CD4-positive, alpha-beta T cell treated with Interleukin-6 for 4 hours (primary cell): ENCODE results near the gene LCOR.
"Not testable (repeated sequence)": the region's sequence is repeated elsewhere in the genome, so short reads cannot be mapped to it uniquely, and the experiment has no call there.

Source experiments
- DNase-seq: peaks from one replicate; pipeline ENCODE4 v3.0.0-alpha.2; 2020; ENCODE audit warnings: mixed read lengths

The LCOR gene

DNA sequence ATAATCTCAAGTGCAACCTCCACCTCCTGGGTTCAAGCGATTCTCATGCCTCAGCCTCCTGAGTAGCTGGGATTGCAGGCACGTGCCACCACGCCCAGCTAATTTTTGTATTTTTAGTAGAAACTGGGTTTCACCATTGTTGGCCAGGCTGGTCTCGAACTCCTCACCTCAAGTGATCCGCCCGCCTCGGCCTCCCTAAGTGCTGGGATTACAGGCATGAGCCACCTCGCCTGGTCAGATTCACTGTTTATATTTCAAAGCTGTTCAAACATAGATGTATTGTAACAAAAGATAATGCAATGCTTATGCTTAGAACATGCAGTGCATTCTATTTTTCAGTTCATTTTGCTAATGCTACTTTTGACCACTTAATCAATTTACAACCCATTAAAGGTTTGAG, 111.1 kb downstream of the LCOR start:
- DNase-seq = not testable (repeated sequence)

DNA sequence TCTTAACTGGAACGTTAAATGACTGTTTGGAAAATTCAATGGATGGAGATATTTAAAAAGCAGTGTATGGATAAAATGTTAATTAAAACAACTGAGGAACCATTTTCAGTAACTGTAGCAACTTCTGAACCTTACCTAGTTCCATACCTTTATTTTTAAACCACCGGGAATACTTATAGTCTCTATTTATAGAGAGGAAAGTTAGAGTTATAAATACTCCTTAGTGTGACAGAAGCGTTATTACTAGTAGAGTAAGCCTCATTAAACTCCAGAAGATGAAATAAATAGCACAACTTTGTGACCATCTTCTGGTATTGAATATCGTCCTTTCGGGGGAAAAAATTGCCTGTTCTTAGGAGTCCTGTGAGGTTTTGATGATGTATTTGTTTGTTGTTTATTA, 114.9 kb downstream of the LCOR start:
- no peak for DNase-seq

DNA sequence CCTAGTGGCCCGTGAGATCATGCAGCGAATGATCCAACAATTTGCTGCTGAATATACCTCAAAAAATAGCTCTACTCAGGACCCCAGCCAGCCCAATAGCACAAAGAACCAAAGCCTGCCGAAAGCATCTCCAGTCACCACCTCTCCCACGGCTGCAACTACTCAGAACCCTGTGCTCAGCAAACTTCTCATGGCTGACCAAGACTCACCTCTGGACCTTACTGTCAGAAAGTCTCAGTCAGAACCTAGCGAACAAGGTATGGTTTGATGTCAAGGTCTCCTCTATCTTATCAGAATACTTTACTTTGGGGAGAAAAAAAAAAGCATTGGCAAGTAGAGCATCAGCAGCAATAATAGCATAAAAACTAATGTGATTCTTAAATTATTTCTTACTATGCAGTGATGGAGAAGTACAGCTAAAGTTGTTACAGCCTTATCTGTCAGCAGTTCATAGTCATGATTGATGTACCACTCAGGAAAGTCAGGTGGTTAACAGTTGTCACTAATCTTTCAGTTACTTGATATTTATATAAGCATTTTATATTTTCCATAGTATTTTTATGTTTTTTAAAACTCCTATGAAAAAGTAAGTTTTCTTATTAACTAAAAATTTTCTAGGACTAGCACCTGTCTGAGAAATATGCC, 117.1 kb downstream of the LCOR start:
- no peak for DNase-seq

DNA sequence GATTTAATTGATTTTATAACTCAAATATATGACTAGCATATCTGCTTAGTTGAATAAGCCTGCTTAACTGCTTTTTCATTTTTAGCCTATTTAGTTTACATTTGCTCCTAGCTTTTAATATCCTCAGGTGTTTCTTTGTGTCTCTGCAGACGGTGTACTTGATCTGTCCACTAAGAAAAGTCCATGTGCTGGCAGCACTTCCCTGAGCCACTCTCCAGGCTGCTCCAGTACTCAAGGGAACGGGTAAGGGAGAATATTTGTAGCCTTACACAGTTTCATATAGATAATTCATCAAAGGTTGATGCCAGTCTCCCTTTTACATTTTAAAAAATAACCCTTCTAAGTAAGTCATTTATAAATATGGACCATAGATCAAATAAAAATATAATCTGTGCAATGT, 119.9 kb downstream of the LCOR start:
- no peak for DNase-seq

DNA sequence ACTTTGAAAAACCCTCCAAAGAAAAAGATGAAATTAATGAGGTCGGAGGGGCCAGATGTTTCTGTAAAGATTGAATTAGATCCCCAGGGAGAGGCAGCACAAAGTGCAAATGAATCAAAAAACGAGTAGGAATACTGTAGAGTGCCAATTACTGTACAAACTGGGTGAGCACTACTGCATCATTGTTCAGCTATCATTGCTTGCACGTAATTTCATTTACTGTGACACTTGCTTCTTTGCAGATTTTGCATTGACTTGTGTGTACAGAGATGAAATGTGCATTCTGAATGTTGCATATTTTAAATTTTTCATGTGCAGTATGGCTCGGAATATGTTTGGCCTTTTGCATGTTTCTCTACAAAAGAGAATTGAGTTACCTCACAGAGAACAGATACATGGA, 123.7 kb downstream of the LCOR start:
- no peak for DNase-seq

DNA sequence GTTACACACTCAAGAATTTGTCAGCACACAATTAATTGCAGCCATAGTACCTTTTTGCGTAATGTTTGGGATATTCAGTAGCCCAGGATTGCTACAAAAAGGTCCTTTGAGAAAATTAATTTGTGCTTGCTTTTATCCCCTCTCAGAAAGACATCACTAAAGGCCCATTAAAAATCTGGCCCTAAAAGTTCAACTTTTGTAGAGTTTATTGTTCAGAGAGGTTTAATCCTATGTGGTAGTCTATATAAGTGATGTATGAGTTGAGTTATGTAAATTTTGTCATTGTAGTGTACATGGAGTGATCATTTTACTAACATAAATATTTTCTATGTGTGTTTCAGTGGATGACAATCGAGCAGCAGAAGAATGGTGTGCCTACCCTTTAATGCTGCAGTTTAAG, 126.0 kb downstream of the LCOR start:
- no peak for DNase-seq

DNA sequence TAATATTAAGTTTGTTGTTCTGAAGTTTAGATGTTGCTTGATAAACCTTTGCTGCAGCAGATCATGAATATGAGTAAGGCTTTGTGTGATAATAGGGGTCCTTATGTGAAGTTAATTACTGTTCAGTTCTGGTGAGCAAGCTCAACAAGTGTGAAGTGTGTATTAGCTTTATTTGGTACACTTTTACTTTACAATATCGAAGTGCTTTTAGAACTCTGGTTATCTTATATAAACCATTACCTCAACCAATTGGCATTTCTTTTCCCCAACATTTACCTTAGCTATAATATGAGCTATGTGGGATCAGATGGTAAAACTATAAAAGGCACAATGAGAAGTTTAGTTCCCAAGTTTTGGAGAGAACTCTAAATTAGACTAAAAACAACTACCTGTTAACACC, 127.6 kb downstream of the LCOR start:
- no peak for DNase-seq

DNA sequence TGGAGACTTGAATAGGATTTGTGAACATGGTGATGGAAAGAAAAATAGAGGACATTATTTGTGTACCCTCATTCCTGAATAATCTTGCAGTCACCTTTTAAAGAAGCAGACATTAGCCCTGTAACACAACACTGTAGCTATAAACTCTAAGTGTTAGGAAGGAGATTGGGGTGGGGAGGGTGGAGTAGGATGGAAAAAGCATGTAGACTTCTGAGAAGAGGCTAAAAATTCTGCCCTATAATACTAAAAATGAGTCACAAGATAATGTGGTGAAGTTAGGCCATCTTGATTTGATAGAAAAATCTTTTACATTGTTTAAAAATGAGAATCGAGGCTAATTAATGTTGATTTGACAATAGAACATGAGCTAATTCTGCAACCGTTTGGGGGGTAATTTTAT, 128.8 kb downstream of the LCOR start:
- no peak for DNase-seq

DNA sequence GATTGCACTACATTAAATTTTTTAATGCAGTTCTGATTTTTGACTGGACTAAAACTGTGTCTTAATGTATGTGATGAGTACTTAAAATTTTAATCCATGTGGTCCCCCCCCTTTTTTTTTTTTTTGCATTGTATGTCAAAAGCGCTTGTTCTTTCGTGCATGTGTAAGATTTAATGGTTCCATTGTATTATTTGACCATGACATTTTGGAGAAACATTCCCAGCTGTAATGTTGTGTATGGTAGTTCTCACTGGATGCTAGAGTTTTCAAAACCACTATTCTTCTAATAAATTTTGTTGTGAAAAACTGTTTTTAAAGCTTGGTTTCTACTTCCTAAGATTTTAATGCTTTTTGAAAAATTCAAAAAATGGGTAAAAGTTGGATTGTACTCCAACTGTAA, 132.0 kb downstream of the LCOR start:
- no peak for DNase-seq

DNA sequence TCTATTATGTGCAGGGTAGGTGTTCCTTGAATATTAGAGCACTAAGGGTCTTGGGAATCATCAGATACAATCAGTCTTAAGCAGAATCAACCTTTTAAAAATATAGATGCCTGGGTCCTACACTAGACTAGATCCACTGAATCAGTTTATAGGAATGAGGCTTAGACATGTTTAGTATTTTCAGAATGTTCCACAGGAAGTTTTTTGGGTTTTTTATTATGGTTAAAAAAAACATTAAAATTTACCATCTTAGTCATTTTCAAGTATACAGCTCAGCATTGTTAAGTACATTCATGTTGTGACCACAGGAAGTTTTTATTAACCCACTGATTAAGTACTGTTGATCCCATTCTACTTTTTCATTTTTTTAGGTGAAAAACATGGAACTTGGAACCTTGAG, 135.7 kb downstream of the LCOR start:
- DNase-seq = no peak

DNA sequence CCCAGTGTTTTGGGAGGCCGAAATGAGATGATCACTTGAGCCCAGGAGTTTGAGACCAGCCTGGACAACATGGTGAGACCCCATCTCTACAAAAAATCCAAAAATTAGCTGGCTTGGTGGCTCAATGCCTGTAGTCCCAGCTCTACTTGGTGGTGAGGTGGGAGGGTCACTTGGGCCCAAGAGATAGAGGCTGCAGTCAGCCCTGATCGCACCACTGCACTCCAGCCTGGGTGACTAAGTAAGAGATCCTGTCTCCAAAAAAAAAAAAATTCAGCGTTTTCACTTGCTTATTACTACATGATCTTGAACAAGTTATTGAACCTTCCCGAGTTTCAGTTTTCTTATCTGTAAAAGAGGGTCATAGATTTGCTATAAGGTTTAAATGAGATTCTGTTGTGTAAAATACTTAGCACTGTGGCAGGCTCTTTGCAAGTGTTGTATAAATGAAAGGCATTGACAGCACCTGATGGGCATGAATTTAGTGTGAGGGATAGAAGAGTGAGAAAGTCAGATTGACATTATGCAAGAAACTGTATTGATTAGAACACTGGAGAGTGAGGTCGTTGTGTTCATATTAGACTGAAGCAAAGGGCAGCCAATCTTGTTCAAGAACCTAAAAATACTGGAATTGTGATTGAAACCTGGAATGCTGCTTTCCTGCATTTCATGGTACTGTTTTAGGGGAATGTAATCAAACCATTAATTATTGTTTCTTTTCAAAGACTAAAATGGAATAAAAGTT, 136.8 kb downstream of the LCOR start:
- DNase-seq = no peak

DNA sequence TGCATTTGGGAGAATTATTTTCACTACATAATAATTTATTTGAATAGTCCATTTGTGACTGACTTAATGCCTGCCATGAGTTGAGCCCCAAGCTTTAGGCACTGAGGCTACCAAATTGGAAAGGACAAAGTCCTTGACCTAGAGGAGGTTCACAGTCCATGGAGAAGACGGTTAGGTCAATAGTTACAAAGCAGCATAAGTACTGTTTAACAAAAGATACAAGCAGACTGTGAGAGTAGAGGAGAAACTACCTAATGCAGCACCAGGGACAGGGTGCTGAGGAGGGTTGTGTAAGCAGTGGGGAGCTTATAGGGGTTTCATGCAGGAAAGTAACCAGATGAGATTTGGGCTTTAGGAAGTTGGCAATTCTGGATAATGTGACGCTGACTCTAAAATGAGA, 139.2 kb downstream of the LCOR start:
- no peak for DNase-seq

DNA sequence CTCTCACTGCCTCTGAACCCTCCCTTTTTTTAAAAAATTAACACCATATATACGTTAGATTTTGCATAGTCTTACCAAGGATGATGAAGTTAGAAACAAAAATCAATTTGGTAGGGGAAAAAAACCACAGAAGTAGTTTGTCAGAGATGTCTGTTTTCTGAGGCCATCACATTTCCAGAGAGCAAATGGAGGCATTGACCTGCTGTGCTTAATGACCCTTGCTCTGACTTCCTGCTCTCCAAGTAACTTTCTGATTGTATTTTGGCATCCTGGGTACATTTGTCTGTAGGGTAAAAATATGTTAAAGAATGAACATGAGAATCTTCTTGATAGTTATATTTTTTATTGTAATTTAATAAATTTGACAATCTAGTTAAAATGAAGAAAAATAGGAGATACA, 140.2 kb downstream of the LCOR start:
- DNase-seq = no peak

DNA sequence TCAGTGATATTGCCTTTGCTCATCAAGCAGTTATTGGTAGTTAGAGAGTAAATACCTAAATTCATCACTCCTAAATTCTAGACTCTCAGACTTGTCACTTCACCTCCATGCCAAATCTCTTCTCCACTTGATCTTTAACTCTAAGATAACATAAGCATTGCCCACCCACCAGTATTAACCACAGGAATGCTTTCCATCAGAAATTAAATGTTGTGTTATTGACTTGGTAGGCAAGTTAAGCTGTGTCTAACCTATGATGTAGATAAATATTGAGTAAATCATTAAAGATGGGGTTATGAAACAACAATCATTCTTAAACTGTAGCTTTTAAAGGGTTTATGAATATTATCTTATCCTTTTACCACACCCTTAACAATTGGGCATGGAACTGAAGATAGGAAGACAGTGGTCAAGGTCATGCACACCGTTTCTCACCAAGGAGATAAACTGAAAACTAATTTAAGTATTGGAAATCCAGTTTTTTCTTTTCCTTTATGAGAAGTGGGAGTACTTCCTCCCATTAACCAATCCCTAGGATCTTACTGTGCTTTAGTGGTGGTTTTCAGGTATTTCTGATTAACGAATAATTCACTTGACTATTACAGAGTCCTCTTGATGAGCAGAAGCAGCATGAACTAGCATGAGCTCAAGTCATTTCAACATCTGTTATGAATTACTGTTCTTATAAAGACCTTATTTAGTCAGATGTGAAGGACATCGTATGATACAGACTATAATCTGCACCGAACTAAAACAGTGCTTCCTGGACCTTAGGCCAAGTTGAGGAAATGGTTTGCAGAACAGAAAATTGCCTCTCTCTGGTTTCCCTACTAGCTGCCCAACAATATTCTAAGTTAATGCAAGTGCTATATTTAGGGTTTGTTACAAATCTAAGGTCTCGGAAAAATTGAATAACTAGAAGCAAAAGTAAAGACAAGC, 142.0 kb downstream of the LCOR start:
- no peak for DNase-seq

DNA sequence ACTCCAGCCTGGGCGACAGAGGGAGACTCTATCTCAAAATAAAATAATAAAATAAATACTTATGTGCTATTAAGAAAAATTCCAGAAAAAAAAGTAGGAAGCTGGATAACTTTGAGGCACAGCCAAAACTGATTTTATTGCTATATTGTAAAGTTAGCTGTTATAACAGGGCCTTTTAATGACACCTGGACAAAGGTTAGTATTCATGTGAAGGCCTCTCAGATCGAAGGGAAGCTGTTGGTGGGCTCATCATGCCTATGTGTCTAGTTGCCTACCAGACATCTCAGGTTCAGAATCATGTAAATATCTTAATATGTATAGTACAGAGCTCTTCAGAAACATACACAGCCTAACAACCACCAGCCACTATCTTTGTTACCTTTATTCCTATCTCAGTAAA, 143.0 kb downstream of the LCOR start:
- DNase-seq = no peak

DNA sequence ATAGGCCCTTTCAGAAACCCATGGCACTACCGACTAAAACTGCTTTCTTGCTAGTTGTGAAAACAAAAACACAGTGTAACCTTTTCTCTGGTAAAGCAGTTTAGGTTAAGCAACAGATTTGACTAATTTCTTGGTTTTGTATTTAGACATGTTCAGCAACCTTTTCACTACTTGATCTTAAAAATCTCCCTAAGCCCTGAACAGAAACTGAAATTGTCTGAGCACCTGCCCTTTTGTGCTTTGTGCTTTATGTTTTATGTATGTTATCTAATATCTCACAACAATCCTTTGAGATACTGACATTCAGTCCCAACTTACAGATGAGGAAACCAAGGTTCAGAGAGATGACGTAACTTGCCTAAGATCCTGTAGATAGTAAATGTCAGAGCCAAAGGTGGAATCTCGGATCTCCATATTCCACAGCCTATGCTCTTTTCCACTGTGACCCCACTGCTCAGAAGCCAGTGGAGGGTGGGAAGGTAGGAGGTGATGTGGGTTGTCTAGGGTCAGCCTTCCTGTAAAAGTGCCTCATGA, 146.6 kb downstream of the LCOR start:
- DNase-seq = no peak

DNA sequence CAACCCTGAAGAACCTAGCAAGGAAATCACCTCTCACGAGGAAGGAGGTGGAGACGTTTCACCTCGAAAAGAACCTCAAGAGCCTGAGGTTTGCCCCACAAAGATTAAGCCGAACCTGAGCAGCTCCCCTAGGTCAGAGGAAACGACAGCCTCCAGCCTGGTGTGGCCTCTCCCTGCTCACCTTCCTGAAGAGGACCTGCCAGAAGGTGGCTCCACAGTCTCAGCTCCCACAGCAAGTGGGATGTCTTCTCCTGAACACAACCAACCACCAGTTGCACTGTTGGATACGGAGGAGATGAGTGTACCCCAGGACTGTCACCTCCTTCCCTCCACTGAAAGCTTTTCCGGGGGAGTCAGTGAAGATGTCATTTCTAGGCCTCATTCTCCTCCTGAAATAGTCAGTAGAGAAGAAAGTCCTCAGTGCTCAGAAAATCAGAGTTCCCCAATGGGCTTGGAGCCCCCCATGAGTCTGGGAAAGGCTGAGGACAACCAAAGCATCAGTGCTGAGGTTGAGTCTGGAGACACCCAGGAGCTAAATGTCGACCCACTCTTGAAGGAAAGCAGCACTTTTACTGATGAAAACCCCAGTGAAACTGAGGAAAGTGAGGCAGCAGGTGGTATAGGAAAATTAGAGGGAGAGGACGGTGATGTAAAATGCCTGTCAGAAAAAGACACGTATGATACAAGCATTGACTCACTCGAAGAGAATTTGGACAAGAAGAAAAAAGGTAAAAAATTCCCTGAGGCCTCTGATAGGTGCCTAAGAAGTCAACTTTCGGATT, 150.2 kb downstream of the LCOR start:
- no peak for DNase-seq

DNA sequence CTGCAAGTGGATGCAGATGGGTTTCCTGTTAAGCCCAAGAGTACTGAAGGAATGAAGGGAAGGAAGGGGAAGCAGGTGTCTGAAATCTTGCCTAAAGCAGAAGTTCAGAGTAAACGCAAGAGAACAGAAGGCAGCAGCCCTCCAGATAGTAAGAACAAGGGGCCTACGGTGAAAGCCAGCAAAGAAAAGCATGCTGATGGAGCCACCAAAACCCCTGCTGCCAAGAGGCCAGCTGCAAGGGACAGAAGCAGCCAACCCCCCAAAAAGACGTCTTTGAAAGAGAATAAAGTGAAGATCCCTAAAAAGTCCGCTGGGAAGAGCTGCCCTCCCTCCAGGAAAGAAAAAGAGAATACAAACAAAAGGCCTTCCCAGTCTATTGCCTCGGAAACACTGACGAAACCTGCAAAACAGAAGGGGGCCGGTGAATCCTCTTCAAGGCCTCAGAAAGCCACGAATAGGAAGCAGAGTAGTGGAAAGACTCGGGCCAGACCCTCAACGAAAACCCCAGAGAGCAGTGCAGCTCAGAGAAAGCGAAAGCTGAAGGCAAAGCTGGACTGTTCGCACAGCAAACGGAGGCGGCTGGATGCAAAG, 152.5 kb downstream of the LCOR start:
- DNase-seq = no peak

DNA sequence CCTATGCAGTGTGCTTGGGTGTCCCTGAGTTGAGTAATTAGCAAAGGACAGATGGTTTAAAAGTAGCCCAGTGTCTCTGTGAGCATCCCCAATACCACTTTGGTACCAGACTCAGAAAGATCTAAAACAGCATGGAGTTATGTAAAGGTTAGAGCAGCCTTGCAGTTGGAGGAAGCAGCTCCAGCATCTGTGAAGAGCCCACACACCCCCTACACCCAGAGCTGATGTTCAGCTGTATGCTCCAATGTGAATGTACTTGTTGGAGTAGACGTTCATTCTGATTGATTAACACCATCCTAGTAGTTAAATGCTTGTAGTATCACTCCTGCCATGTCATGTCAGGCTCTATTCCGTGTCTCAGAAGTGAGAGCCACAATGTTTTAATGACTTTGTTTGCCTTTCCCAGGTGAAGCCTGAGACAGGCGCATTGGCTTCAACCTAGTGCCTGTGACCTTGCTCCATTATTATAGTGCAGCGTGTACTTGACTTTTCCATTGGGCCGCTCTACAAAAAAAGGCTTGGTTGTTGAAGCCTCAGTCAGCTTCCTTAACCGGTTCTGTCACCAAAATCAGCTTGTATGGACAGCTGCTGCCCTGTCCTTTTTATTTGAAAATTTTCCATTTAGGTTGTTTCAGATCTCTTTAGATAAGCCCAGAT, 154.2 kb downstream of the LCOR start:
- DNase-seq = no peak

DNA sequence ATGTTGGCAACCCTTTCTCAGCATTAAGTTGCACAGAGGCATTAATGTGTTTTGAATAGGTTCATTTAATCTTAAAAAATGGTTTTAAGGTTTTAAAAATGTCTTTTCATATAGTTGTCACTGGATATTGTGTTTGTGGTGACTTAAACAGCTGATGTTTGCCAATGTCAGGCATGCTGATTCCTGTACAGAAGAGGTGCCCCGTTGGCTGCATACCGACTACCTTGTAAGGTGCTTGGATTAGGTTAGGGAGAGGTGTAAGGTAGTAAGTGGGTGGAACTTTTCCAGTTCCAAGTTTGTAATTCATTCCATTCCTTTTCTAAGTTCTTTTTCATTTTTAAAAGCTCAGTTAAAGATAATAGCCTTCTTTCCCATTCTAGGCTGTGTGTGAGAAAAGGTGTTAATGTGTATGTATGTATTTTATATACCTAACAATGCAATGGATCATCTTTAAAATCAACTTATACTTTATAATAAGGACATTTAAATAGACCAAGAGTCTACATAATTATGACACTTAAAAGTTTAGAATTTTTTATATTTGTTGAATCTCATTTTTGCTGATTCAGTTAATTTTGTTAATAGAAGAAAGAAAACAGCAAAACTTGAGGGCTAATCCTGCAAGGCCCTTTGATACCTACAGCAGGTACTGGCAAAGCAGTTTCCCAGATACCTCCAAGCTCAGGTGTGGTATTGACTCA, 155.2 kb downstream of the LCOR start:
- no peak for DNase-seq

DNA sequence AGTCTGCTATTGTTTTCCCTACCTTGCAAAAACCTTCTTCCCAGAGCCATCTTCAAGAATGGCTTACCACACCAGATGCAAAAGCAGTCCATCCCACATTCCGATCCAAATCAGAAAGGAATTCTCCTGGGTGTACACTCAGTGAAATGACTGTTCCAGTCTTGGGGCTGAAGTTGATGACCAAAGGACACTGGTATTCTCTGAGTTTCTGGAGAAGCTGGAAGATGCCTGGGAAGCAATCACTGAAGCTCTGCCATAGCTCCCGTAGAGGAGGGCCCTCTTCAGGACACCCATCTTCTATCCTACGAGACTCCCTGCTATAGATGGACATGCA, 155.7 kb downstream of the LCOR start:
- no peak for DNase-seq
